ENCODE measurements around the gene SASH1. TPM values are rescaled to one million over a fixed set of nuclear protein-coding genes. Genes with fewer than 3 reads are reported as not detected.
"Not testable (repeated sequence)": the region's sequence is repeated elsewhere in the genome, so short reads cannot be mapped to it uniquely, and the experiment has no call there.

SASH1 gene
- total RNA-seq, 4 donors from 2014 or later = 132 to 238 (median 160) TPM

DNA sequence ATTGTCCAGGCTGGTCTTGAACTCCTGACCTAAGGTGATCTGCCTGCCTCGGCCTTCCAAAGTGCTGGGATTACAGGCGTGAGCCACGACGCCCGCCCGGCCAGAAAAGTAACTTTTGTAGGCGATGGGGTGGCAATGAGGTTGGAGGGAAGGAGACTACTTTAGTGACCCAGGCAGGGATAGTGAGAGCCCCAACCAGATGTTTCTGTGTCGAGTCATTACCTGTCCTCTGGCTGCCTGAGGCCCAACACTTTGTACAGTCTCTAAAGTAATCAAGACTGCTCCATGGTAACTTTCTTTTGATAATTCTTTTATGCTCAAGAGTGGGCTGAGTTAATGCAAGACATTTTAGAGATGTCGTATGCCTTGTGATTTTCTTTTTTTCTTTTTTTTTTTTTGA, 6.8 kb downstream of the SASH1 start:
- WGBS, 2 donors = 94 to 98% methylated on average over 5 to 9 of the region's 9 CpGs
- no peaks in the 10 kb centered on the region for H3K36me3 ChIP-seq
- H3K4me1 ChIP-seq = peaks cover 0 to 39% (median 3%) of the 10 kb centered on the region in 4 donors
- H3K27ac ChIP-seq = no peak overlapping the region
- TF ChIP-seq EP300 (IDR thresholded peaks at IDR 0.05) (no peak), POLR2A (IDR thresholded peaks at IDR 0.05) (no peak)
- TF ChIP-seq, protein P1, sequence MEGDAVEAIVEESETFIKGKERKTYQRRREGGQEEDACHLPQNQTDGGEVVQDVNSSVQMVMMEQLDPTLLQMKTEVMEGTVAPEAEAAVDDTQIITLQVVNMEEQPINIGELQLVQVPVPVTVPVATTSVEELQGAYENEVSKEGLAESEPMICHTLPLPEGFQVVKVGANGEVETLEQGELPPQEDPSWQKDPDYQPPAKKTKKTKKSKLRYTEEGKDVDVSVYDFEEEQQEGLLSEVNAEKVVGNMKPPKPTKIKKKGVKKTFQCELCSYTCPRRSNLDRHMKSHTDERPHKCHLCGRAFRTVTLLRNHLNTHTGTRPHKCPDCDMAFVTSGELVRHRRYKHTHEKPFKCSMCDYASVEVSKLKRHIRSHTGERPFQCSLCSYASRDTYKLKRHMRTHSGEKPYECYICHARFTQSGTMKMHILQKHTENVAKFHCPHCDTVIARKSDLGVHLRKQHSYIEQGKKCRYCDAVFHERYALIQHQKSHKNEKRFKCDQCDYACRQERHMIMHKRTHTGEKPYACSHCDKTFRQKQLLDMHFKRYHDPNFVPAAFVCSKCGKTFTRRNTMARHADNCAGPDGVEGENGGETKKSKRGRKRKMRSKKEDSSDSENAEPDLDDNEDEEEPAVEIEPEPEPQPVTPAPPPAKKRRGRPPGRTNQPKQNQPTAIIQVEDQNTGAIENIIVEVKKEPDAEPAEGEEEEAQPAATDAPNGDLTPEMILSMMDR (IDR thresholded peaks at IDR 0.05) = no peak
- no peak overlapping the region for H3K4me3 ChIP-seq
- no peaks in the 10 kb centered on the region for H3K27me3 ChIP-seq
- H3K9me3 ChIP-seq = no peaks in the 10 kb centered on the region
- DNase-seq (ENCODE audit: low spot score in 2 of 2) = no peak

DNA sequence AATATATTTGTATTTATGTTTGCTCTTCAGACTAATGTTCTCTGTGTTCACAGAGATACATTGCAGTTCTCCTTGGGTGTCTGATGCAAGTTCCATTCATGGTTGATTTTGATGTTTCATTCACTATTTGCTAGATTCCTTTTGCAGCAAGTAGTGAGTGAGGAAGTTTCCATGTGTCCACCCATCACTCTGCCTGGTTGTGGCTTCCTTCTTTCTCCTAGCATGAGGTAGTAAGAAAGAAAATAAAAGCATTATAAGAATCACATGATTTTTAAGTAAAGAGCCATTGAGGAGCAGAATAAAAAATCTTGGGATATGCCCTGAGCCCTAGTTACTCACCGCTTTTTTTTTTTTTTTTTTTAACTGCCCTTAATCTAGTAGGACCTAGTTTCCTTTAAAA, 8.7 kb downstream of the SASH1 start:
- Histone ChIP-seq H3K27ac (no peak overlapping the region), H3K4me1 (peaks cover 0 to 22% (median 0%) of the 10 kb centered on the region in 4 donors), H3K4me3 (no peak overlapping the region), H3K9me3 (no peaks in the 10 kb centered on the region), H3K27me3 (no peaks in the 10 kb centered on the region), H3K36me3 (no peaks in the 10 kb centered on the region)
- TF ChIP-seq, protein P1 (IDR thresholded peaks at IDR 0.05) = no peak
- TF ChIP-seq POLR2A (IDR thresholded peaks at IDR 0.05) (no peak), EP300 (IDR thresholded peaks at IDR 0.05) (peak in 1 of 2 donors; percentile 13)
- 78 to 87% methylated on average over 1 of the region's 1 CpG for WGBS, 2 donors
- no peak for DNase-seq (ENCODE audit: low spot score in 2 of 2)

DNA sequence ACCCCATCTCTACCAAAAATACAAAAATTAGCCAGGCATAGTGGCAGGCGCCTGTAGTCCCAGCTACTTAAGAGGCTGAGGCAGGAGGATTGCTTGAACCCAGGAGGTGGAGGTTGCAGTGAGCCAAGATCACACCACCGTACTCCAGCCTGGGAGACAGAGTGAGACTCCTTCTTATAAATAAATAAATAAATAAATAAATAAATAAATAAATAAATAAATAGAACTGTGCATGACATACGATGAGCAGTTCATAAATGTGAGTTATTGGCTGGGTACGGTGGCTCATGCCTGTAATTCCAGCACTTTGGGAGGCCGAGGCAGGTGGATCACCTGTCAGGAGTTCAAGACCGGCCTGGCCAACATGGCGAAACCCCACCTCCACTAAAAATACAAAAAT, 9.8 kb downstream of the SASH1 start:
- DNase-seq (ENCODE audit: low spot score in 2 of 2); H3K4me3 ChIP-seq; H3K36me3 ChIP-seq; H3K27ac ChIP-seq; H3K9me3 ChIP-seq; H3K27me3 ChIP-seq: not testable (repeated sequence)
- 94 to 96% methylated on average over 7 of the region's 7 CpGs for WGBS, 2 donors
- H3K4me1 ChIP-seq = peaks cover 0 to 19% (median 0%) of the 10 kb centered on the region in 4 donors

DNA sequence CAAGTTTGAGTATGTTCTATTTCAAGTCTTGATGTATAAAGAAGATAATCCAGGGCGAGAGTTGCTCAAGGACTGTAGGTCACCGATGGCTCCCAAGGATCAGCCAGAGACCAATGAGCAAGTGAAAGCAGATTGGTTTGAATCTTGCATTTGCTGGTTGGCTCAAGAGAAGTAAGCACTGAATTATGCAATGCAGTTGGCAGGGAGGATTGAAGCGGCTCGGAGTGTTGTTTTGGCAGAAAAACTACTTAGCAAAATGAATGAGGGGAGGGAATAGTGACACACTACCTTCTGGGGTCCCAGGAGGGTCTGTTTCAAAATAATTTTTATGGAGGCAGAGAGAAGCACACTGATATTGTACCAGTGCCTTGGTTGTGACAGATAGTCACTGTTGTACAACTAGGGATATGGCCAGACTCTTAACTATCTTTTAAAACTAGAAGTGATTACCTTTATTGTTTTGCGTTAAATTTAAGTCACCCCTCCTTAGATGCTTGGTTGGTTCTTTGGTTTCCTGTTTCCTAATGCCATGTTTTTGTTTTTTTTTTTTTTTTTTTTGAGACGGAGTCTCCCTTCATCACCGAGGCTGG, 15.7 kb downstream of the SASH1 start:
- peak in 1 of 2 donors; percentile 87 for TF ChIP-seq EP300 (IDR thresholded peaks at IDR 0.05)
- no peak for TF ChIP-seq POLR2A (IDR thresholded peaks at IDR 0.05)
- TF ChIP-seq, protein P1 (IDR thresholded peaks at IDR 0.05) = no peak
- peak in 1 of 2 donors; percentile 82 for DNase-seq (ENCODE audit: low spot score in 2 of 2)
- H3K4me1 ChIP-seq = peaks cover 0 to 39% (median 0%) of the 10 kb centered on the region in 4 donors
- H3K27ac ChIP-seq = peak overlapping the region in 2 of 4 donors; percentile 3 to 58
- no peaks in the 10 kb centered on the region for H3K27me3 ChIP-seq
- no peaks in the 10 kb centered on the region for H3K9me3 ChIP-seq
- H3K36me3 ChIP-seq = no peaks in the 10 kb centered on the region
- no peak overlapping the region for H3K4me3 ChIP-seq
- WGBS, 2 donors = 39 to 52% methylated on average over 7 of the region's 7 CpGs

DNA sequence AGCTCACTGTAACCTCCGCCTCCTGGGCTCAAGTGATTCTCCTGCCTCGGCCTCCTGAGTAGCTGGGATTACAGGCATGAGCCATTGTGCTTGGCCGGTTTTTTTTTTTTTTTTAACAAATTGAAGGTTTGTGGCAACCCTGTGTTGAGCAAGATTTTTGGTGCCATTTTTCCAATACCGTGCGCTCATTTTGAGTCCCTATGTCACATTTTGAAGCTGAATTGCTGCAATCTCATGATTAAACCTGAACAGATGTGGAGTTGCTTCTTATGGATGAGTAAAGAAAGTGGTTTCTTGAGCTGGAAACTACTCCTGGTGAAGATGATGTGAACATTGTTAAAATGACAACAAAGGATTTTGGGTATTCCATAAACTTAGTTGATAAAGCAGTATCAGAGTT, 16.6 kb downstream of the SASH1 start:
- Histone ChIP-seq H3K27me3 (no peaks in the 10 kb centered on the region), H3K9me3 (no peaks in the 10 kb centered on the region), H3K4me1 (peaks cover 0 to 34% (median 0%) of the 10 kb centered on the region in 4 donors), H3K4me3 (no peak overlapping the region), H3K36me3 (no peaks in the 10 kb centered on the region), H3K27ac (no peak overlapping the region)
- no peak for DNase-seq (ENCODE audit: low spot score in 2 of 2)
- TF ChIP-seq POLR2A (IDR thresholded peaks at IDR 0.05) (no peak), EP300 (IDR thresholded peaks at IDR 0.05) (no peak)
- TF ChIP-seq, protein P1 (IDR thresholded peaks at IDR 0.05) = no peak
- 94 to 96% methylated on average over 5 of the region's 5 CpGs for WGBS, 2 donors

Measured in tibial nerve (tissue), 4 donors.